ENCODE results near the gene KLHL21. TPM values are rescaled to one million over a fixed set of nuclear protein-coding genes. Genes with fewer than 3 reads are reported as not detected.

The KLHL21 gene
- total and polyA plus RNA-seq, 2 of the 4 experiments (the other 2 are of a cell fraction): 12.0 to 36.7 TPM

GRCh38 chr1:6623269-6623965 is 20.7 kb upstream of the KLHL21 start:
- in situ Hi-C loops (cut with MboI; ENCODE audit: low sequenced_read_pairs) (no loop called here), intact Hi-C loops (cut with micrococcal nuclease) (no loop called here), dilution Hi-C loops (cut with HindIII; ENCODE audit: low sequenced_read_pairs, unreplicated experiment) (no loop called here)
- 82% methylated on average over 6 of the region's 14 CpGs; no CpG with 5 or more reads in 1 of the 2 experiments for WGBS, 2 experiments (ENCODE audit: extremely low coverage in 2 of 2, insufficient read length in 1 of 2)
- Histone ChIP-seq H3K4ac (ENCODE audit: low read depth, low read length) (no peak overlapping the region), H2AK9ac (replicated peaks; ENCODE audit: low read depth, low read length, poor library complexity) (no peak overlapping the region), H3K27ac (ENCODE audit: insufficient read depth, low read length) (no peak overlapping the region), H3K23ac (ENCODE audit: low read depth, low read length) (no peak overlapping the region), H2BK20ac (ENCODE audit: low read depth, low read length) (no peak overlapping the region), H3K4me2 (ENCODE audit: low read depth, low read length) (no peak overlapping the region), H3K27me3 (ENCODE audit: control insufficient read depth, insufficient read depth, low read length) (no peaks in the 10 kb centered on the region), H3K56ac (ENCODE audit: extremely low read depth, insufficient read depth, low read length) (no peak overlapping the region), H3K14ac (replicated peaks; ENCODE audit: low read depth, low read length) (no peak overlapping the region), H4K91ac (ENCODE audit: insufficient read depth, low read depth, low read length) (no peak overlapping the region), H4K8ac (ENCODE audit: low read depth in 2 of 2, low read length in 2 of 2) (no peak overlapping the region), H3K36me3 (ENCODE audit: control insufficient read depth, insufficient read depth, low read length) (peaks cover 53% of the 10 kb centered on the region), H3K9ac (ENCODE audit: low read depth, low read length) (no peak overlapping the region), H2BK15ac (ENCODE audit: low read depth, low read length) (no peak overlapping the region), H4K5ac (ENCODE audit: low read depth, low read length) (no peak overlapping the region), H2BK5ac (ENCODE audit: low read depth, low read length, poor library complexity, severe bottlenecking) (no peak overlapping the region), H3K18ac (ENCODE audit: low read depth, low read length) (no peak overlapping the region), H3K9me1 (ENCODE audit: insufficient read depth, low read length) (peaks cover 4% of the 10 kb centered on the region), H3K4me3 (ENCODE audit: insufficient read depth, low read depth, low read length) (no peak overlapping the region), H3K9me3 (ENCODE audit: control insufficient read depth, insufficient read depth, low read length) (no peaks in the 10 kb centered on the region), H2AK5ac (ENCODE audit: low read depth, low read length) (no peak overlapping the region), H2BK120ac (ENCODE audit: low read depth, low read length) (no peak overlapping the region), H4K20me1 (ENCODE audit: insufficient read depth, low read length) (peaks cover 56% of the 10 kb centered on the region), H2AFZ (replicated peaks; ENCODE audit: low read length, poor library complexity) (no peak overlapping the region), H3K4me1 (ENCODE audit: control insufficient read depth, insufficient read depth, low read length) (peaks cover 6% of the 10 kb centered on the region), H3K79me1 (ENCODE audit: low read depth in 1 of 2, low read length in 2 of 2) (peaks cover 38 to 85% of the 10 kb centered on the region in 2 experiments)
- no peak for ATAC-seq (ENCODE audit: low read depth)
- CTCF ChIA-PET: no interaction called here
- TF ChIP-seq FOS (IDR thresholded peaks at IDR 0.05; ENCODE audit: low read depth, low read length) (no peak), ELK1 (IDR thresholded peaks at IDR 0.05; ENCODE audit: borderline replicate concordance, low read depth, low read length) (no peak), MXI1 (IDR thresholded peaks at IDR 0.05; ENCODE audit: borderline replicate concordance, low read depth, low read length) (no peak), NFE2L2 (IDR thresholded peaks at IDR 0.05; ENCODE audit: low read depth, low read length) (no peak)
- no peak for DNase-seq
- no TSS peak for BruUV-seq (replicated peaks)
- POLR2A ChIA-PET (ENCODE audit: unreplicated experiment): no interaction called here
